Activated naive CD8-positive, alpha-beta T cell treated with anti-CD3 and anti-CD28 coated beads, Interleukin-2, amount 50 U/mL, for 16 hours (primary cell): Measurements from ENCODE around the gene ZNF280A.
A peak's percentile ranks its signal among the peaks of the same experiment; 100 is the strongest.
"Not testable (repeated sequence)": the region's sequence is repeated elsewhere in the genome, so short reads cannot be mapped to it uniquely, and the experiment has no call there.

Experiments
- DNase-seq: peaks from one replicate; pipeline ENCODE4 v3.0.0-alpha.2; 2020; ENCODE audit warnings: low read depth, low spot score

ZNF280A gene

DNA sequence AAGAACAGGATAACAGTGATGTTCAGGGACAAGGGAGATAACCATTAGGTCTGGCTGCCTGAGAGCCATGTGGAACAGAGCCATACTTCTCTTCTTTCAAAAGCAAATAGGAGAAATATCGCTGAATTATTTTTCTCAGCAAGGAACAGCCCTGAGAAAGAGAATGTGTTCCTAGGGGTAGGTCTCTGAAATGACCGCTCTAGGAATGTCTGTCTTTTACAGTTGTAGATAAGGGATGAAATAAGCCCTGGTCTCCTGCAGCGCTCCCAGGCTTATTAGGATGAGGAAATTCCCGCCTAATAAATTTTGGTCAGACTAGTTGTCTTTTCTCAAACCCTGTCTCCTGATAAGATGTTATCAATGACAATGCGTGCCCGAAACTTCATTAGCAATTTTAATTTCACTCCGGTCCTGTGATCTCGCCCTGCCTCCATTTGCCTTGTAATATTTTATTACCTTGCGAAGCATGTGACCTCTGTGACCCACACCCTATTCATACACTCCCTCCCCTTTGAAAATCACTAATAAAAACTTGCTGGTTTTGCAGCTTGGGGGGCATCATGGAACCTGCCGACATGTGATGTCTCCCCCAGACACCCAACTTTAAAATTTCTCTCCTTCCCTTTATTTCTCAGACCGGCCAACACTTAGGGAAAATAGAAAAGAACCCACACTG is 51.1 kb downstream of the ZNF280A start:
- not testable (repeated sequence) for DNase-seq

DNA sequence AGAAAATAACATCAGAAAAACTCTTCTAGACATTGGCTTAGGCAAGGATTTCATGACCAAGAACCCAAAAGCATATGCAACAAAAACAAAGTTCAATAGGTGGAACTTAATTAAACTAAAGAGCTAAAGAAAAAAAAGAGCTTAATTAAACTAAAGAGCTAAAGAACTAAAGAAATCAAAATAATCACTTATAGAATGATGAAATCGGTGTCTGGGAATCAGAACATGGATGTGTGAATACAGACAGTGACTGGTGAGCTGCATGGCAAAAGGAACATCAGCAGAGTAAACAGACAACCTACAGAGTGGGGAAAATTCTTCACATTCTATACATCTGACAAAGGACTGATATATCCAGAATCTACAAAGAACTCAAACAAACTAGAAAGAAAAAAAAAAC is 53.0 kb downstream of the ZNF280A start:
- no peak for DNase-seq

DNA sequence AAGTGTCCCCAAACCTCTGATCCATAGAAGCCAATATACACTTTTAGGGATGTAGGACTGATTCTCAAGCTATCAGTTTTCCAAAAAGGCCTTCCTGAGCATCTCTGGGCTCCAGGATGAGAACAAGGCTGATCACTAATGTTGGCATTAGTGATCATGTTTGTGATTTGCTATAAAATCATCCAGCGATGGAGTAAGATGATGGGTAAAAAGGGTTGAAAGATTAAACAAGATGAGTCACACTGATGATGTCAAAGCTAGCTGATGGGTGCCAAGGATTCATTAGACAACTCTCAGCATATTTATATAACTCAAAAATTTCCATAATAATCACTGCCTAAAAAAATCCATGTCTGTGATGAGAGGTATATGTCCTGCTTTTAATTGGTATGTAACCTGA is 54.3 kb downstream of the ZNF280A start:
- no peak for DNase-seq

DNA sequence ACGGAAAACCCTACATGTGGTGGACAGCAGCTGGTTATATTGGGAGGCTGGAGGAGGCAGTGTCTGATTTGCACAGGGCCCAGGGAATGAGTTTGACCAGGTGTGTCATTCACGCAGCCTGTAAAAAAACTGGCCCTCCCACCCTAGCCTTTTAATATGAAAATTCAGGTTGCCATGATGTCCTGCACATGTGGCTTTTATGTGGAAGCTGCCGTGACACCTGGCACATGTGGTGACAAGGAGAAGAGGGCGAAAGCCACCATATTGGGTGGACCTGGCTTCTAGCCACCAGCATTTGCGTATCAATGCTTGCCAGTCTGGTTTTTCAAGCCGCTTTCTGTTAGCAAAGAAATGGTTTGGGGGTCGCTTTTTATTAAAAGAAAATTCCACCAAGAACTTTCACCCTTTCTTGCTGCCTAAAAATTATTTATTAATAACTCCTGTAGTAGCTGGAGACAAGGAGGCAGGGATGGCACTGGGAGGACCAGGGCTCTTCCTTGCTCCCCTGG is 54.9 kb downstream of the ZNF280A start:
- no peak for DNase-seq

DNA sequence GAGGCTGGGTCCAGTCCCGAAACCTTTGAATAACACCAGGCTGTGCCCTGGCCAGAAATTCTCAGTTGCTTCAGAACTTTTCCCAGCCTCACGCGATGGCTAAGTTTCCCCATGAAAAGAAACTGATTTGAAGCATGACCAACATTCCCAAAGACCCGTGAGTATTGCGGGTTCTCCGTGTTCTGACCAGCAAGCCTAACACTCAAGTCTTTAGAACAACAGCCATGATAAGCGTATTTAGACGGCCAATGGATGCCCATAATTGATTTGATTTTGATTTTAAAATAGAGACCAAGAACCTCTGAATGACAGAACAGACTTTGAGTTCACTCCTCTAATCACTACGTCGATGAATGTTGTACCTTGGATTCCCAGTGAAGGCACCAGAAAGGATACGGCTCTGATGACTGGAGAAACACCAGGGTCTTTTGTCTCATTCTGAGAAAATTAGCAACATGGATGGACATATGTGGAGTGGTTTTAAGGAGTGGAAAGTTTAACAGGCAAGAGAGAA is 55.5 kb downstream of the ZNF280A start:
- no peak for DNase-seq

DNA sequence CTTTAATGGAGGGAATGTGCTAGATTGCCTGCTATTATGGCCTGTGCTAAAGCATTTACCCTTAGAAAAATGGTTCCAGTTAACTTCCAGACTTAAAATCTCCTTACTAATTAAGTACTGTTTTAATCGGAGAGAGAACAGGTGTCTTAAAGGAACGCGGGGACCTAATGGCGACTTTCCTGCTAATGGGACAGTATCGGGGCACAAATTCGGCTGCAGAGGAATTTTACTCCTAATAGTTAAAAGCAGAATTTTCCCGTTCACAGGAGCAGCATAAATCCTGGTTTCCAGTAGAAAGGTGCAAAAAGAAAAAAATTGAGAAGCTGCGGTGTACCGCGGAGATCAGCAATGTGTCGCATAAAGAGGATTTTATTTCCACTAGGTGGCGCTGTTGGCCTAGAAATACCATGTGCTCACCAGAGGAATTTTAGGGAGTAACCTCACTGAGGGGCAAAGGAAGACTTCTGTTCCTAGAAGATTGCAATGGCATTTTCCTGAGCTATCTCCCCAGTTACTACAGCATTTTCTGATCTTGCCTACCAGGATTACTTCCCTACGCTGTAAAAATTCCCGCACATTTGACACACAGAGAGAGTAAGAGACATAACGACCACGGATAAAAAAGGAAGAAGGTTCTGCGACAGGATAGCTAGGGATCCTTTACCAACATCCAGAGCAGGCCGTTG is 56.1 kb downstream of the ZNF280A start:
- peak; percentile 30 for DNase-seq
